ENCODE results near the gene RRBP1. TPM values are rescaled to one million over a fixed set of nuclear protein-coding genes. Genes with fewer than 3 reads are reported as not detected.

RRBP1 gene
- total RNA-seq, 2 donors from 2014 or later: 112 to 148 TPM

GRCh38 chr20:17630151-17630805, 51.8 kb downstream of the RRBP1 start:
- peaks cover 7 to 23% of the 10 kb centered on the region in 2 donors for H3K36me3 ChIP-seq
- WGBS: 83% methylated on average over 11 of the region's 11 CpGs

GRCh38 chr20:17629678-17630089, 52.4 kb downstream of the RRBP1 start:
- H3K4me1 ChIP-seq (replicated peaks): no peaks in the 10 kb centered on the region
- H3K9me3 ChIP-seq: no peaks in the 10 kb centered on the region
- intact Hi-C loops (cut with DNase I): no loop called here
- H3K27ac ChIP-seq: no peak overlapping the region
- 92% methylated on average over 21 of the region's 21 CpGs for WGBS
- DNase-seq (ENCODE audit: low spot score): no peak
- TF ChIP-seq CTCF (IDR thresholded peaks at IDR 0.05): no peak
- TF ChIP-seq POLR2A (IDR thresholded peaks at IDR 0.05): no peak
- no peak for TF ChIP-seq POLR2AphosphoS5 (IDR thresholded peaks at IDR 0.05)
- no peak overlapping the region for H3K4me3 ChIP-seq
- H3K36me3 ChIP-seq: peaks cover 12 to 22% of the 10 kb centered on the region in 2 donors
- H3K27me3 ChIP-seq (replicated peaks; ENCODE audit: insufficient read depth): no peaks in the 10 kb centered on the region

More at GRCh38 chr20:17630151-17630805, 51.8 kb downstream of the RRBP1 start:
- intact Hi-C loops (cut with DNase I): no loop called here
- DNase-seq (ENCODE audit: low spot score): no peak
- TF ChIP-seq POLR2AphosphoS5 (IDR thresholded peaks at IDR 0.05) (no peak), CTCF (IDR thresholded peaks at IDR 0.05) (no peak), POLR2A (IDR thresholded peaks at IDR 0.05) (no peak)
- no peaks in the 10 kb centered on the region for H3K27me3 ChIP-seq (replicated peaks; ENCODE audit: insufficient read depth)
- no peak overlapping the region for H3K4me3 ChIP-seq
- H3K4me1 ChIP-seq (replicated peaks): no peaks in the 10 kb centered on the region
- H3K9me3 ChIP-seq: no peaks in the 10 kb centered on the region
- no peak overlapping the region for H3K27ac ChIP-seq

- intact Hi-C loops (cut with DNase I): no loop called here
- Histone ChIP-seq H3K27ac (no peak overlapping the region), H3K9me3 (no peaks in the 10 kb centered on the region), H3K27me3 (replicated peaks; ENCODE audit: insufficient read depth) (no peaks in the 10 kb centered on the region), H3K36me3 (peaks cover 14 to 29% of the 10 kb centered on the region in 2 donors), H3K4me1 (replicated peaks) (no peaks in the 10 kb centered on the region), H3K4me3 (no peak overlapping the region)
- WGBS: 89% methylated on average over 8 of the region's 8 CpGs
- TF ChIP-seq CTCF (IDR thresholded peaks at IDR 0.05): no peak
- no peak for TF ChIP-seq POLR2A (IDR thresholded peaks at IDR 0.05)
- TF ChIP-seq POLR2AphosphoS5 (IDR thresholded peaks at IDR 0.05): no peak
- no peak for DNase-seq (ENCODE audit: low spot score)
Observed at GRCh38 chr20:17629025-17629424, 53.0 kb downstream of the RRBP1 start.

- no peaks in the 10 kb centered on the region for H3K4me1 ChIP-seq (replicated peaks)
- no peak for DNase-seq (ENCODE audit: low spot score)
- TF ChIP-seq CTCF (IDR thresholded peaks at IDR 0.05) (no peak), POLR2AphosphoS5 (IDR thresholded peaks at IDR 0.05) (no peak), POLR2A (IDR thresholded peaks at IDR 0.05) (no peak)
- no peaks in the 10 kb centered on the region for H3K27me3 ChIP-seq (replicated peaks; ENCODE audit: insufficient read depth)
- no peaks in the 10 kb centered on the region for H3K9me3 ChIP-seq
- intact Hi-C loops (cut with DNase I): no loop called here
- no peak overlapping the region for H3K4me3 ChIP-seq
- H3K36me3 ChIP-seq: peaks cover 12 to 32% of the 10 kb centered on the region in 2 donors
- WGBS: 90% methylated on average over 18 of the region's 18 CpGs
- H3K27ac ChIP-seq: no peak overlapping the region
Observed at GRCh38 chr20:17628101-17628841, 53.8 kb downstream of the RRBP1 start.
